ENCODE results near the gene PCBP4. TPM values are rescaled to one million over a fixed set of nuclear protein-coding genes. Genes with fewer than 3 reads are reported as not detected.
"Not testable (repeated sequence)": the region's sequence is repeated elsewhere in the genome, so short reads cannot be mapped to it uniquely, and the experiment has no call there.

The PCBP4 gene
- total RNA-seq, 1 donor from 2014 or later, result 65.7 TPM

DNA sequence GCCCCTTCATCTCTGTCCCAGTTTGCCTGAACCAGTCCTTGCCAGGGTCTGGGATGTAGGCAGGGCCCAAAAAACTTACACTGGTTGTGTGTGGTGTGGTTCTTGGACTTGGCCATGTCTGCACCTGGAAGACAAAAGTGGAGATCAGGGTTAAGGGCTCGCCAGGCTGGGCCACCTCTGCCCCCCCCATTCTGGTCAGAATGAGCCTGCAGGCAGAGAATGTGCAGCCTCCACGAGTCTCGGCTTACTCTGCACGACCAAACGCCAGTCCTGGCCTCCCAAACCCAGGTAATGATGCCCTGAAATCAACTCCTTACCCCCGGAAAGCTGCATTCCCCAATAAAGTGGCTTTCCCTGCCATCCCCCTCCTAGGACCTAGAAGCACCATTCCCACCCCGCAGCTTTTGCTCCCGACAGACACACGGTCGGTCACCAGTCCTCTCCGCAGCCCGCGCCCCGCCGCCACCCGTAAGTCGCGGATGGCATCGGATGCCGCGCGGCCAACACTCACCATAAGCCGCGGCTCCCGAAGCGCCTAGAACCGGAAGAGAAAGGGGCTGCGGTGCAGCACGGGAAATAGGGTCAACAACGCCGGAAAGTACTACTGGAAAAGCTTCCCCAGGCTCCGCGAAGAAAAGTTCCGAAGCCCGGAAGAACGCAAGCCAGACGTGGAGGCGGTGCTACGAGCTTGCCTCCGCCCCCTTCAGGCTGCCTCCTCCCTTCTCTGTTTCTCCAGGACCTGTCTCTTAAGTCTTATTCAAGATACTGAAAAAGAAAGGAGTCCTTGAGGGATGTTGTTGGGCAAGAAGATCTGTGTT lies 28.3 kb upstream of the PCBP4 start, which contains the start of gene RPL29:
Gene RPL29 (minus strand): TSS at position 550 of the 818 bp plus-strand sequence. CDS start 434 bp downstream, at position 116.
- DNase-seq (ENCODE audit: extremely low read depth, low read depth, low spot score), result peak; percentile 80

- DNase-seq (ENCODE audit: extremely low read depth, low read depth, low spot score), result no peak
Measured at GRCh38 chr3:51994530-51994929, 27.3 kb upstream of the PCBP4 start.

DNA sequence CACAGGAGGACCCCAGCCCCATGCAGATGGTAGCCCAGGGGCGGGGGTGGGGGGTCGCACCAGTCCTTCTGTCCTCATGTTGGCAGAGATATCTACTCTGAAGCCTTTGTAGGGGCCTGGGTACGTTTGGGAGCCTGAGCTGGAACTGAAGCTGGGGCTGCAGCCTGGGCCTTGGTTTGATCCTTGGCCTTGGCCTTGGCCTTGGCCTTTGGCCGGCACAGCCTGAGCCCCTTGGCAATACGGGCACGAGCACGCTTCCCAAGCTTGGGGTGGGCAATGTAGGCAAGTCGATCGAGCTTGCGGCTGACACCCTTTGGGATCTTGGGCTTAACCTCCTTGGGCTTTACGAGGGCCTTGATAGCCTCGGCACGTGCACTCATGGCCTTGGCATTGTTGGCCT lies 26.4 kb upstream of the PCBP4 start:
- not testable (repeated sequence) for DNase-seq (ENCODE audit: extremely low read depth, low read depth, low spot score)

DNA sequence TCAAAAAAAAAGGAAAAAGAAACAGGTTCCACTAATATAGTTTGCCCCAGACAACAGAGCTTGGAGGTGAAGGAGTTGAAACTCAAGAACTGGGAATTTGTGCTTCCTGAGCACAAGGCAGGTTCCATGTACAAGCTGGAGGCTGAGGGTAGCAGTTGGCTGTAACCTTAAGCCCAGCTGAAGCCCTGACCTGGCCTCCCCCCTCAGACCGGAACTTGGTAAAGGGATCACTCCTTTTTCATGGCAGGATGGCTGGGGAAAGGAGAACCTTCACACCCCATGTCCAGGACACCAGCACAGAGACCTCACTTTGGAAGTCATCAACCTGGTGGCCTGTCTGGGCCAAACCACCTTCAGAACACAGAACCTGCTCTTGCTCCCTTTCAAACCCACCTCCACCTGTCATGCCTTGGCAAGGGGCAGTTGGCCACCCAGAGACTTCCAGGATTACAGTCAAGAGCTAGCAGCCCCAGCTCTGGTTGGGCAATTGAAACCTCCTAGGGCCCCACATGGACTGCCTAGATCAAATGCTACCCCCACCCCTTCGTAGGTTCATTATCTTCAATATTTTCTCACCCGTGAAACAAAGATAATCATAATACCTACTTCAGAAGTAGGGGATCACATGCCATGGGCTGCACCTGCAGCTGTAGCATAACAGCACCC lies 24.9 kb upstream of the PCBP4 start:
- DNase-seq (ENCODE audit: extremely low read depth, low read depth, low spot score), result no peak

GRCh38 chr3:51990501-51990971 lies 23.3 kb upstream of the PCBP4 start:
- DNase-seq (ENCODE audit: extremely low read depth, low read depth, low spot score), result not testable (repeated sequence)

DNA sequence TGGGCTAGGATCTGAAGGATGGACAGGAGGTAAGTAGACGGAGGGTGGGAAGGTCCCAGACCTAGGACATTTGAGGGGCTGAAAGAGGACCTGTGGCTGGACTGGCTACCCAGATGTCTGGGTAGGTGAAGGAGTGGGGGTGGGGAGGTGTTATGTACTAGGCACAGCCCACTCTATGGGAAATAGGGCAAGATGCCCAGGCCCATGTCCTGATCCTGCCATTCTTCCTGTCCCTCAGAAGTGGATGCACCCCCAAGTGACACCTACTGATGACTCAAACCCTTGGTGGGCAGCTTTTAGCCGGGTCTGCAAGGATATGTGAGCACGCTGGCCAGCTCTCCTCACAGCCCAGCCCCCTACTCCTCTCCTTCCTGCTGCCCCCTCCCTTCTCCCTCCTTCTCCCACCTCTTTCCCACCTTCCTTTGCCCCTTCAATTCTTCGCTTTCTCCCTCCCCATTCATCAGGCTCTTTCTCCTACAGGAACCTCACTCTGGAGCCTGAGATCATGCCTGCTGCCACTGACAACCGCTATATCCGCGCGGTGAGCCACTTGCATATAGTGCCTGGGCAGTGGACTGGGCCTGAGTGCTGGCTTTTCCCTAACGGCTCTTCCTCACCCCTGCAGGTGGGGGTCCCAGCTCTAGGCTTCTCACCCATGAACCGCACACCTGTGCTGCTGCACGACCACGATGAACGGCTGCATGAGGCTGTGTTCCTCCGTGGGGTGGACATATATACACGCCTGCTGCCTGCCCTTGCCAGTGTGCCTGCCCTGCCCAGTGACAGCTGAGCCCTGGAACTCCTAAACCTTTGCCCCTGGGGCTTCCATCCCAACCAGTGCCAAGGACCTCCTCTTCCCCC lies 21.3 kb upstream of the PCBP4 start:
- DNase-seq (ENCODE audit: extremely low read depth, low read depth, low spot score), result no peak

- DNase-seq (ENCODE audit: extremely low read depth, low read depth, low spot score), result no peak
Measured at GRCh38 chr3:51987568-51987967, 20.3 kb upstream of the PCBP4 start.

DNA sequence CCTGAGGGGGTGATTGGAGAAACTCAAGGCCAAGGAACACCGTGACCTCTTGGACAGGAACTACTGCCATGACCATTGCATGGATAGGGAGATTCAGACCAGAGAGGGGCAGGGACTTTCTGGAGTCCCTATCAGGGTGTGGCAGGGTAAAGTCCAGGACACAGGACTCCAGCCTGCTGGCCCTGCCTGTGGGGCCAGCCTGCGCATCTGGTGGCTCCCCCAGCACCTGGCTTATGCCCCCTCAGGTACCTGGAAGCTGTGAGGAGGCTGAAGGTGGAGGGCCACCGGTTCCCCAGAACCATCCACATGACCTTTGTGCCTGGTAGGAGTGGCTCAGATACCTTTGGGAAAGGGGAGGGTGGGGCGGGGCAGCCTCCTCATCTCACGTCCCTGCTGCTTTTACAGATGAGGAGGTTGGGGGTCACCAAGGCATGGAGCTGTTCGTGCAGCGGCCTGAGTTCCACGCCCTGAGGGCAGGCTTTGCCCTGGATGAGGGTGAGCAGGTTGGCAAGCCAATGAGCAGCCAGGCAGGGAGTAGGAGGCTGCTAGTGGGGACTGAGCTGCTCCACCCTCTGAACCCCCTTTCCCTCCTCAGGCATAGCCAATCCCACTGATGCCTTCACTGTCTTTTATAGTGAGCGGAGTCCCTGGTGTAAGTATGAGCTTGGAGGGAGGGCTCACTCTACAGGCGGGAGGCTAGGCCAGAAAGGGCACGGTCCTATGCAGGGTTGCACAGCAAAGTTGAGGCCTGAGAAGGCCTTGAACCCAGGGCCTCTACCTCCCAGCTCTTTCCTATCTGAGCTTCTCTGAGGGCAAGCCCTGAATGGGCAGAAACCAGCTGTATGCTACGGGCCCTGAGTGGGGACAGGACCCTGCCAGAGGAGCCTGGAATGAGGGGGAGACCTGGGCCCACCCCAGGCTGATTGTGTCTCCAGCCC lies 19.0 kb upstream of the PCBP4 start:
- DNase-seq (ENCODE audit: extremely low read depth, low read depth, low spot score), result no peak

GRCh38 chr3:51985063-51985462 lies 17.8 kb upstream of the PCBP4 start:
- no peak for DNase-seq (ENCODE audit: extremely low read depth, low read depth, low spot score)

- no peak for DNase-seq (ENCODE audit: extremely low read depth, low read depth, low spot score)
Measured at GRCh38 chr3:51984269-51984647, 17.0 kb upstream of the PCBP4 start.

DNA sequence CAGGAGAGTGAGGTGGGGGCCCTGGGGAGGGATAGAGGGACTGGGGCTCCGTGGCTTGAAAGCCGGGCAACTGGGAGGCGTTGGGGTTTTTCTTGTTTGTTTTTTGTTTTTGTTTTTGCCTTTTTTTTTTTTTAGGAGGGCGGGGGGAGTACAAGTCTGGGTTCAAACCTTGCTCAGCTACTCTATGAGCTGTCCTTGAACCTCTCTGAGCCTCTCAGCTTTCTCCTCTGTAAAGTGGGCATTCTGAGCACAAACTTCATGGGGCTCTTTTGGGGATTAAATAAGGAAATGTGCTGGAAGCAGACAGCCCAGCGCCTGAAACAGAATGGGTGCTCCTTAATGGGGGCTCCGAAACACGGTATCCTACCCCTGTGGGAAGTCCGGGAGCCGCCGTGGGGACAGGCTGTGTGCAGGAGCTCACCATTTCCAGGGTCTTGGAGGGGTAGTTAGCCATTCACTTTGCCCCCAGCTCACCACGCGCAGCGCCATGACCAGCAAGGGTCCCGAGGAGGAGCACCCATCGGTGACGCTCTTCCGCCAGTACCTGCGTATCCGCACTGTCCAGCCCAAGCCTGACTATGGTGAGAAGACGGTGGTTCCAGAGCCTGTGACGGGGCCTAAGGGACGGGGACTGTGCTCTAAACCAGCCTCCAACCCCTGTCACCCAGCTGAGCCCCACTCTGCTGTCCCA lies 16.5 kb upstream of the PCBP4 start:
- no peak for DNase-seq (ENCODE audit: extremely low read depth, low read depth, low spot score)

GRCh38 chr3:51982838-51983577 lies 15.8 kb upstream of the PCBP4 start, which contains the start of gene ACY1:
ACY1 (plus strand) TSS chr3:51983535; CDS start chr3:51984065, 530 bp downstream.
- no peak for DNase-seq (ENCODE audit: extremely low read depth, low read depth, low spot score)

GRCh38 chr3:51982352-51982837 lies 15.1 kb upstream of the PCBP4 start:
- no peak for DNase-seq (ENCODE audit: extremely low read depth, low read depth, low spot score)

DNA sequence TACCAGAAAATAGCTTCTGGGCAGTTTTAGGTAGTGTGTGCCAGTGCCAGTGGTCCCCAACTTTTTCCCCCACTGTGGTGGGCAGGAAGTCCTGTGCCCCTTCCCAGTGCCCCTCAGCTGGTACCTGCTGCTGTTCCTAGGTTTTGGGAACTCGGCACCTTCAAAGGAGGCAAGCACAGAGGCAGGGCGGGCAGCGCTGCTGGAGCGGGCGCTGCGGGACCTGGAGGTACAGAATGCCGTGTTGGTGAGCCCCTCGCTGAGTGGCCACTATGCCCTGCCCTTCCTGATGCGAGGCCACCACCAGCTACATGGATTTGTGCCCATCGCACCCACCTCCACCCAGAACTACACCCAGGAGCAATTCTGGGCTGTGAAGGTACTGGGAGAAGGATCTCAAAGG lies 13.0 kb upstream of the PCBP4 start:
- no peak for DNase-seq (ENCODE audit: extremely low read depth, low read depth, low spot score)

GRCh38 chr3:51978143-51978502 lies 10.9 kb upstream of the PCBP4 start:
- no peak for DNase-seq (ENCODE audit: extremely low read depth, low read depth, low spot score)

- DNase-seq (ENCODE audit: extremely low read depth, low read depth, low spot score), result no peak
Measured at GRCh38 chr3:51977446-51978142, 10.3 kb upstream of the PCBP4 start.

DNA sequence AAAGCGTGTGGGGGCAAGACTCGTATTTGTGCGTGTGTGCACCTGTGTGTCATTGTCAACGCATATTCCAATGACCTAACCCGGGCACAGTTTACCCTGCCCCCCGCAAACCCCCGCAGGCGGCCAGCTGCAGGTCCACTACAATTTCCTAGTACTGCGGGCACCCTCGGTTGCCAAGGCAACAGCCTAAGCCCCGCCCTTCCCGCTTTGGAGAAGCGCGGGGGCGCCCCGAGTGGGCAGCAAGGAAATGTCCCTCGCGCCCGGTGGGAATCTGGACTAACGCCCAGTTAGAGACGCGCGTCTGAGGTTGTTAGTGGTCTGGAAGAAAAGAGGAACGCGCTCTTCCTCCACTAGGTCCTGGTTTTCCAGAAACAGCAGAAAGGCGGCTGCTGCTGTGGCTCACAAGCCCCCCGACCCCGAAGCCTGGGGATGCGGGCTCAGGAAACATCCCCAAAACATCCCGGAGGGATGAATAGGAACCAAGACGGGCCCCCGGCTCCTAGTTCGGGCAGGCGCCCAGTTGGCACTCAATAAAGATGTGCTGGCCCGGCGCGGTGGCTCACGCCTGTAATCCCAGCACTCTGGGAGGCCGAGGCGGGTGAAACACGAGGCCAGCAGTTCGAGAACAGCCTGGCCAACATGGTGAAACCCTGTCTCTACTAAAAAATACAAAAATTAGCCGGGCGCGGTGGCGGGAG lies 8.7 kb upstream of the PCBP4 start:
- no peak for DNase-seq (ENCODE audit: extremely low read depth, low read depth, low spot score)

Data from glomerular endothelial cell (primary cell).